Skeletal muscle tissue (tissue), 4 donors: Measurements from ENCODE around the gene PLK2. TPM values are rescaled to one million over a fixed set of nuclear protein-coding genes. Genes with fewer than 3 reads are reported as not detected.

Experiments used
- H3K27ac ChIP-seq: one replicate; pipeline ENCODE4 v1.7.0; 2013; ENCODE audit warnings: mild to moderate bottlenecking, low read depth, low read length, inconsistent platforms
- H3K27me3 ChIP-seq, 3 donors: one replicate each; pipeline ENCODE4 v1.7.0; 2013; ENCODE audit warnings: low read length in 3 of 3; ENCODE audit not compliant: control insufficient read depth in 3 of 3, insufficient read depth in 3 of 3
- H3K36me3 ChIP-seq, 3 donors: one replicate each; pipeline ENCODE4 v1.7.0; 2013; ENCODE audit warnings: low read length in 3 of 3; ENCODE audit not compliant: control insufficient read depth in 3 of 3, insufficient read depth in 3 of 3
- H3K4me1 ChIP-seq, 3 donors: one replicate each; pipeline ENCODE4 v1.7.0; 2013; ENCODE audit warnings: low read length in 3 of 3, mild to moderate bottlenecking in 3 of 3; ENCODE audit not compliant: control insufficient read depth in 3 of 3, insufficient read depth in 3 of 3
- H3K4me3 ChIP-seq, 3 donors: one replicate each; pipeline ENCODE4 v1.7.0; 2013; ENCODE audit warnings: low read length in 3 of 3
- H3K9ac ChIP-seq, 3 donors: one replicate each; pipeline ENCODE4 v1.7.0; 2013; ENCODE audit warnings: low read length in 3 of 3, mild to moderate bottlenecking in 3 of 3, moderate library complexity in 2 of 3, low read depth in 1 of 3
- H3K9me3 ChIP-seq, 3 donors: one replicate each; pipeline ENCODE4 v1.7.0; 2013; ENCODE audit warnings: low read length in 3 of 3; ENCODE audit not compliant: control insufficient read depth in 3 of 3
- total RNA-seq: library from RNA; depleted of rRNA; stranded (reverse); fragments of >200 nt; gene quantifications from one replicate; pipeline ENCODE4 v1.2.3, GENCODE V29; 2014
- donor health status: Osteomylitis.

The PLK2 gene
- total RNA-seq, 1 donor from 2014 or later: 263 TPM

GRCh38 chr5:58498340-58498942, 38.6 kb upstream of the PLK2 start:
- Histone ChIP-seq H3K9me3 (no peaks in the 10 kb centered on the region), H3K9ac (no peak overlapping the region), H3K4me1 (no peaks in the 10 kb centered on the region), H3K27me3 (no peaks in the 10 kb centered on the region), H3K4me3 (no peak overlapping the region), H3K27ac (no peak overlapping the region), H3K36me3 (no peaks in the 10 kb centered on the region)

- no peaks in the 10 kb centered on the region for H3K9me3 ChIP-seq
- no peak overlapping the region for H3K9ac ChIP-seq
- H3K4me1 ChIP-seq: no peaks in the 10 kb centered on the region
- H3K4me3 ChIP-seq: no peak overlapping the region
- H3K27ac ChIP-seq: no peak overlapping the region
- H3K36me3 ChIP-seq: no peaks in the 10 kb centered on the region
- no peaks in the 10 kb centered on the region for H3K27me3 ChIP-seq
Measured at GRCh38 chr5:58497921-58498320, 38.0 kb upstream of the PLK2 start.

GRCh38 chr5:58497386-58497785, 37.5 kb upstream of the PLK2 start:
- no peak overlapping the region for H3K4me3 ChIP-seq
- H3K9ac ChIP-seq: no peak overlapping the region
- H3K36me3 ChIP-seq: no peaks in the 10 kb centered on the region
- no peaks in the 10 kb centered on the region for H3K27me3 ChIP-seq
- no peaks in the 10 kb centered on the region for H3K4me1 ChIP-seq
- H3K27ac ChIP-seq: no peak overlapping the region
- H3K9me3 ChIP-seq: no peaks in the 10 kb centered on the region

- Histone ChIP-seq H3K4me3 (no peak overlapping the region), H3K27me3 (no peaks in the 10 kb centered on the region), H3K27ac (no peak overlapping the region), H3K9ac (no peak overlapping the region), H3K9me3 (no peaks in the 10 kb centered on the region), H3K36me3 (no peaks in the 10 kb centered on the region), H3K4me1 (no peaks in the 10 kb centered on the region)
Measured at GRCh38 chr5:58496488-58496887, 36.6 kb upstream of the PLK2 start.

- Histone ChIP-seq H3K4me3 (no peak overlapping the region), H3K27ac (no peak overlapping the region)
Measured at GRCh38 chr5:58493141-58493540, 33.3 kb upstream of the PLK2 start.

GRCh38 chr5:58491216-58491892, 31.5 kb upstream of the PLK2 start, which contains the start of gene GAPT:
Gene GAPT, plus strand, starts transcription at chr5:58491435. Its CDS starts 3,102 bp downstream, at chr5:58494537.
- Histone ChIP-seq H3K27ac (no peak within 1 kb of the TSS), H3K36me3 (no peaks in the 10 kb centered on the region), H3K9ac (no peak within 1 kb of the TSS), H3K4me1 (no peaks in the 10 kb centered on the region), H3K9me3 (no peaks in the 10 kb centered on the region), H3K27me3 (peaks cover 0 to 3% (median 0%) of the 10 kb centered on the region in 3 donors), H3K4me3 (no peak within 1 kb of the TSS)

More at GRCh38 chr5:58493141-58493540, 33.3 kb upstream of the PLK2 start:
- no peaks in the 10 kb centered on the region for H3K4me1 ChIP-seq
- H3K36me3 ChIP-seq: no peaks in the 10 kb centered on the region
- H3K9me3 ChIP-seq: no peaks in the 10 kb centered on the region
- H3K27me3 ChIP-seq: peaks cover 0 to 3% (median 0%) of the 10 kb centered on the region in 3 donors
- no peak overlapping the region for H3K9ac ChIP-seq

- H3K9ac ChIP-seq: no peak overlapping the region
- H3K9me3 ChIP-seq: no peaks in the 10 kb centered on the region
- peaks cover 0 to 3% (median 0%) of the 10 kb centered on the region in 3 donors for H3K27me3 ChIP-seq
- no peak overlapping the region for H3K4me3 ChIP-seq
- H3K36me3 ChIP-seq: no peaks in the 10 kb centered on the region
- H3K27ac ChIP-seq: no peak overlapping the region
- H3K4me1 ChIP-seq: no peaks in the 10 kb centered on the region
Measured at GRCh38 chr5:58490402-58491050, 30.6 kb upstream of the PLK2 start.

GRCh38 chr5:58486290-58486689, 26.4 kb upstream of the PLK2 start:
- Histone ChIP-seq H3K4me1 (no peaks in the 10 kb centered on the region), H3K27me3 (peaks cover 4 to 9% (median 7%) of the 10 kb centered on the region in 3 donors), H3K9ac (no peak overlapping the region), H3K9me3 (no peaks in the 10 kb centered on the region), H3K4me3 (no peak overlapping the region), H3K36me3 (no peaks in the 10 kb centered on the region), H3K27ac (no peak overlapping the region)

- peaks cover 4 to 13% (median 9%) of the 10 kb centered on the region in 3 donors for H3K27me3 ChIP-seq
- no peak overlapping the region for H3K9ac ChIP-seq
- H3K36me3 ChIP-seq: no peaks in the 10 kb centered on the region
- no peak overlapping the region for H3K27ac ChIP-seq
- no peaks in the 10 kb centered on the region for H3K4me1 ChIP-seq
- no peak overlapping the region for H3K4me3 ChIP-seq
- H3K9me3 ChIP-seq: peaks cover 0 to 3% (median 0%) of the 10 kb centered on the region in 3 donors
Measured at GRCh38 chr5:58484505-58484904, 24.6 kb upstream of the PLK2 start.

GRCh38 chr5:58482536-58482935, 22.6 kb upstream of the PLK2 start:
- Histone ChIP-seq H3K9me3 (peaks cover 0 to 3% (median 0%) of the 10 kb centered on the region in 3 donors), H3K4me1 (no peaks in the 10 kb centered on the region), H3K4me3 (no peak overlapping the region), H3K36me3 (no peaks in the 10 kb centered on the region), H3K27me3 (peaks cover 4 to 13% (median 9%) of the 10 kb centered on the region in 3 donors), H3K27ac (no peak overlapping the region), H3K9ac (no peak overlapping the region)
